Neural cell (in vitro differentiated cells): ENCODE results near the gene IFT43. TPM values are rescaled to one million over a fixed set of nuclear protein-coding genes. Genes with fewer than 3 reads are reported as not detected.

Source experiments
- H2AFZ ChIP-seq: fragments of 200-600, 300-800 bp; sonication (generic), shearing (Covaris generic); 2 replicates; pipeline ENCODE4 v1.6.0; 2014; ENCODE audit warnings: low read depth, mild to moderate bottlenecking, antibody characterized with exemption, low read length, moderate library complexity
- H3F3A ChIP-seq: fragments of 200-600 bp; shearing (Covaris generic); 2 replicates; pipeline ENCODE4 v1.6.1; 2016; ENCODE audit warnings: mild to moderate bottlenecking, moderate library complexity, mixed read lengths, antibody characterized with exemption, low read length; ENCODE audit not compliant: insufficient read depth, poor library complexity, severe bottlenecking
- H3K27ac ChIP-seq: fragments of 200-600, 300-800 bp; sonication (generic), shearing (Covaris generic); 2 replicates; pipeline ENCODE4 v1.5.1; 2014; ENCODE audit warnings: mild to moderate bottlenecking, low read length, moderate library complexity
- H3K27me3 ChIP-seq: fragments of 300-800, 200-600 bp; sonication (generic), shearing (Covaris generic); 2 replicates; pipeline ENCODE4 v1.6.0; 2014; ENCODE audit warnings: mild to moderate bottlenecking, low read depth, low read length, moderate library complexity; ENCODE audit not compliant: insufficient read depth
- H3K36me3 ChIP-seq: fragments of 300-800, 200-600 bp; sonication (generic), shearing (Covaris generic); 2 replicates; pipeline ENCODE4 v1.5.1; 2014; ENCODE audit warnings: mild to moderate bottlenecking, antibody characterized with exemption, low read length, moderate library complexity; ENCODE audit not compliant: insufficient read depth
- H3K4me2 ChIP-seq: fragments of 300-800, 200-600 bp; sonication (generic), shearing (Covaris generic); 2 replicates; pipeline ENCODE4 v1.6.0; 2014; ENCODE audit warnings: mild to moderate bottlenecking, low read length
- H3K4me3 ChIP-seq: fragments of 300-800, 200-600 bp; sonication (generic), shearing (Covaris generic); 2 replicates; pipeline ENCODE4 v1.5.1; 2014; ENCODE audit warnings: mild to moderate bottlenecking, low read length, moderate library complexity
- H3K79me2 ChIP-seq: fragments of 200-600 bp; shearing (Covaris generic); replicated peaks from 2 replicates; pipeline ENCODE4 v1.6.0; 2014; ENCODE audit warnings: mild to moderate bottlenecking, low read length, moderate library complexity; ENCODE audit not compliant: insufficient read depth
- H3K9ac ChIP-seq: fragments of 300-800, 200-600 bp; sonication (generic), shearing (Covaris generic); 2 replicates; pipeline ENCODE4 v1.6.1; 2016; ENCODE audit warnings: mild to moderate bottlenecking, low read length, mixed read lengths
- H3K9me2 ChIP-seq: fragments of 200-600 bp; shearing (Covaris generic); 2 replicates; pipeline ENCODE4 v1.6.1; 2016; ENCODE audit warnings: mild to moderate bottlenecking, low read length, mixed read lengths; ENCODE audit not compliant: insufficient read depth
- H3K9me3 ChIP-seq: fragments of 200-600, 300-800 bp; sonication (generic), shearing (Covaris generic); 2 replicates; pipeline ENCODE4 v1.6.1; 2016; ENCODE audit warnings: mild to moderate bottlenecking, mixed run types, low read length, moderate library complexity, mixed read lengths
- H4K20me1 ChIP-seq: fragments of 200-600 bp; shearing (Covaris generic); 2 replicates; pipeline ENCODE4 v1.6.1; 2016; ENCODE audit warnings: mild to moderate bottlenecking, mixed run types; ENCODE audit not compliant: insufficient read depth
- EP300 ChIP-seq: fragments of 450-650 bp; conservative IDR thresholded peaks from 2 replicates; pipeline ENCODE4 v1.6.1; 2014; ENCODE audit warnings: antibody characterized with exemption, mild to moderate bottlenecking, moderate library complexity; ENCODE audit not compliant: poor library complexity, severe bottlenecking
- EZH2 ChIP-seq: fragments of 200-600, 300-800 bp; shearing (Covaris generic), sonication (generic); IDR thresholded peaks from 2 replicates; pipeline ENCODE4 v1.6.1; 2014; ENCODE audit warnings: antibody characterized with exemption, low read length, borderline replicate concordance, mild to moderate bottlenecking; ENCODE audit not compliant: insufficient read depth, poor library complexity, severe bottlenecking
- MXI1 ChIP-seq: fragments of 450-650 bp; conservative IDR thresholded peaks from 2 replicates; pipeline ENCODE4 v1.6.1; 2014; ENCODE audit warnings: antibody characterized with exemption, mild to moderate bottlenecking; ENCODE audit not compliant: poor library complexity, severe bottlenecking
- POLR2AphosphoS5 ChIP-seq: IDR thresholded peaks from 2 replicates; pipeline ENCODE4 v1.6.1; 2012
- RAD21 ChIP-seq: fragments of 450-650 bp; conservative IDR thresholded peaks from 2 replicates; pipeline ENCODE4 v1.6.1; 2014; ENCODE audit warnings: antibody characterized with exemption, mild to moderate bottlenecking, moderate library complexity
- SMC3 ChIP-seq: fragments of 450-650 bp; conservative IDR thresholded peaks from 2 replicates; pipeline ENCODE4 v1.6.1; 2014; ENCODE audit warnings: antibody characterized with exemption, mild to moderate bottlenecking, moderate library complexity; ENCODE audit not compliant: poor library complexity
- TAF1 ChIP-seq: IDR thresholded peaks from 2 replicates; pipeline ENCODE4 v1.6.1; 2012; ENCODE audit warnings: low read depth
- polyA plus RNA-seq: library from polyadenylated mRNA; depleted of rRNA; stranded (reverse); fragments of >200 nt; gene quantifications from 2 replicates; pipeline ENCODE4 v1.2.3, GENCODE V29; 2014
- TF ChIP-seq, protein P1 (sequence below): fragments of 450-650 bp; IDR thresholded peaks from 2 replicates; pipeline ENCODE4 v1.5.1; 2014; ENCODE audit warnings: antibody characterized with exemption, mild to moderate bottlenecking, moderate library complexity; ENCODE audit not compliant: poor library complexity, severe bottlenecking
- TF ChIP-seq, protein P2 (sequence below): IDR thresholded peaks from 2 replicates; pipeline ENCODE4 v1.6.1; 2012; ENCODE audit warnings: borderline replicate concordance

IFT43 gene
- polyA plus RNA-seq, 1 donor from 2014 or later: 102 TPM

GRCh38 chr14:76083796-76084765, 98.5 kb downstream of the IFT43 start:
- no peak overlapping the region for H3K4me3 ChIP-seq
- no peaks in the 10 kb centered on the region for H3K9me2 ChIP-seq
- no peaks in the 10 kb centered on the region for H3K79me2 ChIP-seq
- H4K20me1 ChIP-seq: no peaks in the 10 kb centered on the region
- no peak for TF ChIP-seq TAF1
- no peak for TF ChIP-seq SMC3
- TF ChIP-seq, protein P1, sequence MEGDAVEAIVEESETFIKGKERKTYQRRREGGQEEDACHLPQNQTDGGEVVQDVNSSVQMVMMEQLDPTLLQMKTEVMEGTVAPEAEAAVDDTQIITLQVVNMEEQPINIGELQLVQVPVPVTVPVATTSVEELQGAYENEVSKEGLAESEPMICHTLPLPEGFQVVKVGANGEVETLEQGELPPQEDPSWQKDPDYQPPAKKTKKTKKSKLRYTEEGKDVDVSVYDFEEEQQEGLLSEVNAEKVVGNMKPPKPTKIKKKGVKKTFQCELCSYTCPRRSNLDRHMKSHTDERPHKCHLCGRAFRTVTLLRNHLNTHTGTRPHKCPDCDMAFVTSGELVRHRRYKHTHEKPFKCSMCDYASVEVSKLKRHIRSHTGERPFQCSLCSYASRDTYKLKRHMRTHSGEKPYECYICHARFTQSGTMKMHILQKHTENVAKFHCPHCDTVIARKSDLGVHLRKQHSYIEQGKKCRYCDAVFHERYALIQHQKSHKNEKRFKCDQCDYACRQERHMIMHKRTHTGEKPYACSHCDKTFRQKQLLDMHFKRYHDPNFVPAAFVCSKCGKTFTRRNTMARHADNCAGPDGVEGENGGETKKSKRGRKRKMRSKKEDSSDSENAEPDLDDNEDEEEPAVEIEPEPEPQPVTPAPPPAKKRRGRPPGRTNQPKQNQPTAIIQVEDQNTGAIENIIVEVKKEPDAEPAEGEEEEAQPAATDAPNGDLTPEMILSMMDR: no peak
- TF ChIP-seq, protein P2, sequence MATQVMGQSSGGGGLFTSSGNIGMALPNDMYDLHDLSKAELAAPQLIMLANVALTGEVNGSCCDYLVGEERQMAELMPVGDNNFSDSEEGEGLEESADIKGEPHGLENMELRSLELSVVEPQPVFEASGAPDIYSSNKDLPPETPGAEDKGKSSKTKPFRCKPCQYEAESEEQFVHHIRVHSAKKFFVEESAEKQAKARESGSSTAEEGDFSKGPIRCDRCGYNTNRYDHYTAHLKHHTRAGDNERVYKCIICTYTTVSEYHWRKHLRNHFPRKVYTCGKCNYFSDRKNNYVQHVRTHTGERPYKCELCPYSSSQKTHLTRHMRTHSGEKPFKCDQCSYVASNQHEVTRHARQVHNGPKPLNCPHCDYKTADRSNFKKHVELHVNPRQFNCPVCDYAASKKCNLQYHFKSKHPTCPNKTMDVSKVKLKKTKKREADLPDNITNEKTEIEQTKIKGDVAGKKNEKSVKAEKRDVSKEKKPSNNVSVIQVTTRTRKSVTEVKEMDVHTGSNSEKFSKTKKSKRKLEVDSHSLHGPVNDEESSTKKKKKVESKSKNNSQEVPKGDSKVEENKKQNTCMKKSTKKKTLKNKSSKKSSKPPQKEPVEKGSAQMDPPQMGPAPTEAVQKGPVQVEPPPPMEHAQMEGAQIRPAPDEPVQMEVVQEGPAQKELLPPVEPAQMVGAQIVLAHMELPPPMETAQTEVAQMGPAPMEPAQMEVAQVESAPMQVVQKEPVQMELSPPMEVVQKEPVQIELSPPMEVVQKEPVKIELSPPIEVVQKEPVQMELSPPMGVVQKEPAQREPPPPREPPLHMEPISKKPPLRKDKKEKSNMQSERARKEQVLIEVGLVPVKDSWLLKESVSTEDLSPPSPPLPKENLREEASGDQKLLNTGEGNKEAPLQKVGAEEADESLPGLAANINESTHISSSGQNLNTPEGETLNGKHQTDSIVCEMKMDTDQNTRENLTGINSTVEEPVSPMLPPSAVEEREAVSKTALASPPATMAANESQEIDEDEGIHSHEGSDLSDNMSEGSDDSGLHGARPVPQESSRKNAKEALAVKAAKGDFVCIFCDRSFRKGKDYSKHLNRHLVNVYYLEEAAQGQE: no peak
- TF ChIP-seq POLR2AphosphoS5: no peak
- no peak for TF ChIP-seq EP300
- no peak for TF ChIP-seq RAD21
- TF ChIP-seq EZH2: no peak
- no peak for TF ChIP-seq MXI1
- no peak overlapping the region for H3K27ac ChIP-seq
- no peaks in the 10 kb centered on the region for H3K27me3 ChIP-seq
- peaks cover 3% of the 10 kb centered on the region for H3F3A ChIP-seq
- no peaks in the 10 kb centered on the region for H3K36me3 ChIP-seq
- H3K9ac ChIP-seq: no peak overlapping the region
- H2AFZ ChIP-seq: no peak overlapping the region
- no peak overlapping the region for H3K4me2 ChIP-seq
- H3K9me3 ChIP-seq: no peaks in the 10 kb centered on the region

DNA sequence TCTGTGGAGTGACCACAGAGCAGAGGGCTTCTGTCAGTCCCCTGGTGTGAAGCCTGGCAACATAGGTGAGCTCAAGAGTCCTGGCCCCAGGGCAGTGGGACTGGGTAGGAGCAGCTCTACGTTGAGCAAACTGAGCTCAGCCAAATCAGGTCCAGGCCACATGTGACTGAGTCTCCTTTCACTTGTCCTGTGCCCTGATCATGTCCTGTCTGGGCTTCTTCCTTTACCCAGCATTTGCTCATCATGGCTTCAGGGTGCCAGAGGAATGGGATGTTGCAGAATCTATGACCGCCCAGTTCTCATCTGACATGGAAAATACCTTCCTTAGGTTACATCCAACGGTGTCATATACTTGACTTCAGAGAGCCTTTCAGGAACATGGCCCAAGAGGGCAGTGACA, 99.8 kb downstream of the IFT43 start:
- H3K9me3 ChIP-seq: no peaks in the 10 kb centered on the region
- H2AFZ ChIP-seq: no peak overlapping the region
- no peak for TF ChIP-seq MXI1
- no peak for TF ChIP-seq RAD21
- TF ChIP-seq, protein P1: no peak
- no peak for TF ChIP-seq SMC3
- TF ChIP-seq POLR2AphosphoS5: no peak
- no peak for TF ChIP-seq EP300
- no peak for TF ChIP-seq TAF1
- TF ChIP-seq, protein P2: no peak
- TF ChIP-seq EZH2: no peak
- no peak overlapping the region for H3K9ac ChIP-seq
- H3K4me2 ChIP-seq: no peak overlapping the region
- H3K36me3 ChIP-seq: no peaks in the 10 kb centered on the region
- no peak overlapping the region for H3K27ac ChIP-seq
- no peaks in the 10 kb centered on the region for H3K27me3 ChIP-seq
- no peaks in the 10 kb centered on the region for H4K20me1 ChIP-seq
- no peaks in the 10 kb centered on the region for H3K9me2 ChIP-seq
- H3F3A ChIP-seq: peaks cover 3% of the 10 kb centered on the region
- H3K79me2 ChIP-seq: no peaks in the 10 kb centered on the region
- H3K4me3 ChIP-seq: no peak overlapping the region
